Stimulated activated CD4-positive, alpha-beta T cell treated with anti-CD3 and anti-CD28 coated beads, Interleukin-12 subunit alpha, Interleukin-12 subunit beta, amount 100 ng/mL, for 24 hours (primary cell): ENCODE results near the gene RBM14.
"Not testable (repeated sequence)": the region's sequence is repeated elsewhere in the genome, so short reads cannot be mapped to it uniquely, and the experiment has no call there.

Source experiments
- DNase-seq, 2 experiments: peaks; one replicate each; pipeline ENCODE4 v3.0.0-alpha.2; 2020; ENCODE audit warnings: low read depth in 2 of 2

RBM14 gene

GRCh38 chr11:66631883-66632282 lies 15.5 kb downstream of the RBM14 start:
- no peak for DNase-seq

- DNase-seq, result no peak
Observed at GRCh38 chr11:66632952-66633351, 16.5 kb downstream of the RBM14 start.

- no peak for DNase-seq
Observed at GRCh38 chr11:66636411-66636810, 20.0 kb downstream of the RBM14 start.

- no peak for DNase-seq
Observed at GRCh38 chr11:66637557-66638176, 21.2 kb downstream of the RBM14 start.

GRCh38 chr11:66638177-66639065 lies 22.0 kb downstream of the RBM14 start, which contains the start of gene RBM4:
TSS of gene RBM4 (plus strand) at chr11:66638703. CDS start at chr11:66639712, 1,009 bp downstream.
- DNase-seq, result peak; percentile 89 to 93

GRCh38 chr11:66639066-66639813 lies 22.8 kb downstream of the RBM14 start:
- DNase-seq, result no peak

GRCh38 chr11:66639814-66640340 lies 23.4 kb downstream of the RBM14 start:
- DNase-seq, result not testable (repeated sequence)

GRCh38 chr11:66641834-66642233 lies 25.4 kb downstream of the RBM14 start:
- no peak for DNase-seq

GRCh38 chr11:66643745-66644437 lies 27.5 kb downstream of the RBM14 start:
- no peak for DNase-seq

- no peak for DNase-seq
Observed at GRCh38 chr11:66646828-66647227, 30.4 kb downstream of the RBM14 start.

GRCh38 chr11:66649903-66650302 lies 33.5 kb downstream of the RBM14 start:
- DNase-seq, result no peak

- DNase-seq, result no peak
Observed at GRCh38 chr11:66651016-66651415, 34.6 kb downstream of the RBM14 start.

GRCh38 chr11:66652651-66653050 lies 36.2 kb downstream of the RBM14 start:
- no peak for DNase-seq

- no peak for DNase-seq
Observed at GRCh38 chr11:66653123-66653522, 36.7 kb downstream of the RBM14 start.

- DNase-seq, result no peak
Observed at GRCh38 chr11:66659763-66660162, 43.3 kb downstream of the RBM14 start.

GRCh38 chr11:66663741-66664296 lies 47.4 kb downstream of the RBM14 start:
- DNase-seq, result no peak

GRCh38 chr11:66665369-66665768 lies 48.9 kb downstream of the RBM14 start:
- no peak for DNase-seq

- no peak for DNase-seq
Observed at GRCh38 chr11:66670816-66671215, 54.4 kb downstream of the RBM14 start.

GRCh38 chr11:66674964-66675602 lies 58.7 kb downstream of the RBM14 start:
- DNase-seq, result no peak

- DNase-seq, result no peak
Observed at GRCh38 chr11:66676282-66676919, 60.0 kb downstream of the RBM14 start.
